ENCODE results near the gene VPS9D1. TPM values are rescaled to one million over a fixed set of nuclear protein-coding genes. Genes with fewer than 3 reads are reported as not detected.
"Not testable (repeated sequence)": the region's sequence is repeated elsewhere in the genome, so short reads cannot be mapped to it uniquely, and the experiment has no call there.

The VPS9D1 gene
- total RNA-seq, 1 donor from 2014 or later, result 3.4 TPM

GRCh38 chr16:89705006-89705405 lies 15.7 kb downstream of the VPS9D1 start:
- DNase-seq (ENCODE audit: low read depth) (no peak), FAIRE-seq (no peak)
- no peak for TF ChIP-seq CTCF (IDR thresholded peaks at IDR 0.05; ENCODE audit: insufficient read depth, low read length, severe bottlenecking)
- H3K4me3 ChIP-seq (ENCODE audit: low read depth, low read length), result no peak overlapping the region
- no peaks in the 10 kb centered on the region for H3K36me3 ChIP-seq (ENCODE audit: control insufficient read depth, insufficient read depth, low read length)
- H3K27me3 ChIP-seq (ENCODE audit: control insufficient read depth, insufficient read depth, low read length), result no peaks in the 10 kb centered on the region

GRCh38 chr16:89704281-89704680 lies 16.4 kb downstream of the VPS9D1 start:
- no peak for DNase-seq (ENCODE audit: low read depth)
- FAIRE-seq, result no peak
- peaks cover 2% of the 10 kb centered on the region for H3K36me3 ChIP-seq (ENCODE audit: control insufficient read depth, insufficient read depth, low read length)
- no peaks in the 10 kb centered on the region for H3K27me3 ChIP-seq (ENCODE audit: control insufficient read depth, insufficient read depth, low read length)
- no peak overlapping the region for H3K4me3 ChIP-seq (ENCODE audit: low read depth, low read length)
- no peak for TF ChIP-seq CTCF (IDR thresholded peaks at IDR 0.05; ENCODE audit: insufficient read depth, low read length, severe bottlenecking)

GRCh38 chr16:89701425-89702406 lies 19.0 kb downstream of the VPS9D1 start, which contains the start of gene SPATA2L:
Gene SPATA2L (minus strand): TSS chr16:89701705. CDS start chr16:89701232, 473 bp downstream.
- DNase-seq (ENCODE audit: low read depth) (peak; percentile 85), FAIRE-seq (no peak)
- Histone ChIP-seq H3K4me3 (ENCODE audit: low read depth, low read length) (peak within 1 kb of the TSS; percentile 79), H3K36me3 (ENCODE audit: control insufficient read depth, insufficient read depth, low read length) (peaks cover 2% of the 10 kb centered on the region), H3K27me3 (ENCODE audit: control insufficient read depth, insufficient read depth, low read length) (no peaks in the 10 kb centered on the region)
- peak; percentile 57 for TF ChIP-seq CTCF (IDR thresholded peaks at IDR 0.05; ENCODE audit: insufficient read depth, low read length, severe bottlenecking)

GRCh38 chr16:89700649-89701424 lies 19.9 kb downstream of the VPS9D1 start:
- peak; percentile 57 for TF ChIP-seq CTCF (IDR thresholded peaks at IDR 0.05; ENCODE audit: insufficient read depth, low read length, severe bottlenecking)
- FAIRE-seq (no peak), DNase-seq (ENCODE audit: low read depth) (peak; percentile 53)
- peak overlapping the region; percentile 79 for H3K4me3 ChIP-seq (ENCODE audit: low read depth, low read length)
- no peaks in the 10 kb centered on the region for H3K27me3 ChIP-seq (ENCODE audit: control insufficient read depth, insufficient read depth, low read length)
- peaks cover 4% of the 10 kb centered on the region for H3K36me3 ChIP-seq (ENCODE audit: control insufficient read depth, insufficient read depth, low read length)

GRCh38 chr16:89700100-89700648 lies 20.5 kb downstream of the VPS9D1 start:
- no peak for FAIRE-seq

GRCh38 chr16:89699629-89700099 lies 21.0 kb downstream of the VPS9D1 start:
- not testable (repeated sequence) for FAIRE-seq; DNase-seq (ENCODE audit: low read depth); H3K4me3 ChIP-seq (ENCODE audit: low read depth, low read length); H3K36me3 ChIP-seq (ENCODE audit: control insufficient read depth, insufficient read depth, low read length); H3K27me3 ChIP-seq (ENCODE audit: control insufficient read depth, insufficient read depth, low read length)

More at GRCh38 chr16:89700100-89700648, 20.5 kb downstream of the VPS9D1 start:
- Histone ChIP-seq H3K4me3 (ENCODE audit: low read depth, low read length) (peak overlapping the region; percentile 79), H3K36me3 (ENCODE audit: control insufficient read depth, insufficient read depth, low read length) (peaks cover 8% of the 10 kb centered on the region), H3K27me3 (ENCODE audit: control insufficient read depth, insufficient read depth, low read length) (no peaks in the 10 kb centered on the region)
- peak; percentile 94 for DNase-seq (ENCODE audit: low read depth)
- peak; percentile 84 for TF ChIP-seq CTCF (IDR thresholded peaks at IDR 0.05; ENCODE audit: insufficient read depth, low read length, severe bottlenecking)

GRCh38 chr16:89698717-89699116 lies 22.0 kb downstream of the VPS9D1 start:
- peaks cover 16% of the 10 kb centered on the region for H3K36me3 ChIP-seq (ENCODE audit: control insufficient read depth, insufficient read depth, low read length)
- H3K4me3 ChIP-seq (ENCODE audit: low read depth, low read length); FAIRE-seq; DNase-seq (ENCODE audit: low read depth); H3K27me3 ChIP-seq (ENCODE audit: control insufficient read depth, insufficient read depth, low read length): not testable (repeated sequence)
